Measurements from ENCODE around the gene C16orf86.

C16orf86 gene

DNA sequence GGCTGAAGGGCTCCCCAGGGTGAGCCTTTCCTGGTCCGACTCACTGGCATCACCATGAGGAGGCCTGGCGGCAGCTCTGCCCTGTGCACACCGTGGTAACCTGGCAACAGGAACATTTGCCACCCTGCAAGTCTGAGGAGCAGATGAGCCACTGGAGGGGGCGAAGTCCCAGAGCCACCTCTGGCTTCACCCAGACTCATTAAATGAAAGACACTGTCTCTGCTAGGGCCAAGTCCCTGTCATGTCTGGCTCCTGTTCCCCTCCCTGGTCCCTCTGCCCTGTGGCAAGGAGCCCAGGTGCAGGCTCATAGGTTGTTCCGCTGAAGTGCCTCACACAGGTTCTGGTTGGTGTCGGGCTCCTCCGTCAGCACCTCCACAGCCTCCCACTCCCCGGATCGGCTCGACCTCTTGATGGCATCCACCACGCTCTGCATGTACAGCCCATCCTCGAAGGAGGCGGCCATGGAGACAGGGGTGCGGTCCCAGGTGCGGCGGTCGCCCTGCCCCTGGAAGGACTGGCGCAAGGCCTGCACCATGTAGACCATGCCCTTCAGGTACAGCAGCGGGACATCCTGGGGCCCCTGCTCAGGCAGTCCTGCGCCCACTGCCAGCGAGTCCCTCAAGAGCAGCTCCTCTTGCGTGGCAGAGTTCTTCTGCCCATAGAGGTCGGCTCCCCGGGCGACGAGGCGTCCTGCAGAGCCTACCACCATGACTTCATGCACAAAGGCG is 8.4 kb downstream of the C16orf86 start:
- no peak for TF ChIP-seq Cebpa-rat (IDR thresholded peaks at IDR 0.05)
- H3K9ac ChIP-seq, result peak overlapping the region in 10 of 11 experiments; percentile 38 to 70 (median 64); a peak in 15 of 22 replicates

DNA sequence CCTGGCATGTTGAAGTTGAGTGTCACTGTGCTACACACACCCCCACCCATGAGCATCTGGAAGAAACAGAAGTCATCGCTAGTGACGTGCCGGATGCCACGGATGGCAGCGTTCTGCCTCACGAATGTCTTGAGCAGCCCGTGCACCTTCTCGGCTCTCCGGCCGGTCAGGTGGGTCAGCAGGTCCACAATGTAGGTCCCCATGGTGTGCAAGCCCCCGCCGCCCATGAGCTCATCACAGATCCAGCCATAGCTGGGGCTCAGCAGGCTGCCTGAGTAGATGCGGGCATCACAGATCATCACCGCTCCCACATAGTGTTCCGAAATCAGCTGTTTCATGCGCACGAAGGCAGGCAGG is 8.9 kb downstream of the C16orf86 start:
- no peak for TF ChIP-seq Cebpa-rat (IDR thresholded peaks at IDR 0.05)
- no peaks in the 10 kb centered on the region for H3K9me3 ChIP-seq (replicated peaks in 1 of 11)
- peaks cover 7 to 34% (median 20%) of the 10 kb centered on the region in 11 experiments; a peak in 20 of 22 replicates for H3K36me3 ChIP-seq
- H3K4me3 ChIP-seq, result no peak overlapping the region
- peaks cover 38 to 57% (median 49%) of the 10 kb centered on the region in 10 experiments for H3K4me1 ChIP-seq
- no peaks in the 10 kb centered on the region for H3K27me3 ChIP-seq
- H3K4me2 ChIP-seq, result peak overlapping the region in 2 of 11 experiments; percentile 81 to 86; a peak in 3 of 22 replicates
- H3K9ac ChIP-seq, result no peak overlapping the region
- H4K20me1 ChIP-seq, result peaks cover 0 to 8% (median 0%) of the 10 kb centered on the region in 11 experiments; a peak in 1 of 22 replicates
- no peak overlapping the region for H3K27ac ChIP-seq

More for the DNA sequence above, 8.4 kb downstream of the C16orf86 start:
- Histone ChIP-seq H3K4me2 (peak overlapping the region; percentile 66 to 86 (median 80)), H3K9me3 (replicated peaks in 1 of 11) (no peaks in the 10 kb centered on the region), H3K36me3 (peaks cover 2 to 28% (median 15%) of the 10 kb centered on the region in 11 experiments; a peak in 18 of 22 replicates), H3K4me1 (peaks cover 38 to 57% (median 49%) of the 10 kb centered on the region in 10 experiments), H4K20me1 (peaks cover 0 to 8% (median 0%) of the 10 kb centered on the region in 11 experiments; a peak in 1 of 22 replicates), H3K4me3 (no peak overlapping the region), H3K27ac (peak overlapping the region; percentile 45 to 80 (median 72); a peak in 19 of 22 replicates), H3K27me3 (no peaks in the 10 kb centered on the region)

DNA sequence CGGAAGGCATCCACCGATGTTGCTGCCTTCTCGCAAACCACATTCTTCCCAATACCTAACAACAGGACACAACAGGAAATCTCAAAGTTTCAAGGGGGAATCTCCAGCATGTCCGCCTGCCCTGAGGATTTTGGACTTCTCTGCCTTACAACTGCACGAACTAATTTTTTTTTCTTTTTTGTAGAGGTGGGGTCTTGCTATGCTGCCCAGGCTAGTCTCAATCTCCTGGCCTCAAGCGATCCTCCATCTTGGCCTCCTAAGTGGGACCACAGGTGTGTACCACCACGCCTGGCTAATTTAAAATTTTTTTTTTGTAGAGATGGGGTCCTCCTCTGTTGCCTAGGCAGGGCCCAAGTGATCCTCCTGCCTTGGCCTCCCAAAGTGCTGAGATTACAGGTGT is 9.4 kb downstream of the C16orf86 start:
- Histone ChIP-seq H3K9ac (no peak overlapping the region), H3K9me3 (replicated peaks in 1 of 11) (no peaks in the 10 kb centered on the region), H3K4me2 (no peak overlapping the region), H3K27ac (no peak overlapping the region), H3K27me3 (no peaks in the 10 kb centered on the region), H3K36me3 (peaks cover 11 to 38% (median 23%) of the 10 kb centered on the region in 11 experiments), H3K4me1 (peaks cover 38 to 57% (median 49%) of the 10 kb centered on the region in 10 experiments), H4K20me1 (peaks cover 0 to 11% (median 0%) of the 10 kb centered on the region in 11 experiments; a peak in 1 of 22 replicates), H3K4me3 (no peak overlapping the region)
- TF ChIP-seq Cebpa-rat (IDR thresholded peaks at IDR 0.05), result no peak

DNA sequence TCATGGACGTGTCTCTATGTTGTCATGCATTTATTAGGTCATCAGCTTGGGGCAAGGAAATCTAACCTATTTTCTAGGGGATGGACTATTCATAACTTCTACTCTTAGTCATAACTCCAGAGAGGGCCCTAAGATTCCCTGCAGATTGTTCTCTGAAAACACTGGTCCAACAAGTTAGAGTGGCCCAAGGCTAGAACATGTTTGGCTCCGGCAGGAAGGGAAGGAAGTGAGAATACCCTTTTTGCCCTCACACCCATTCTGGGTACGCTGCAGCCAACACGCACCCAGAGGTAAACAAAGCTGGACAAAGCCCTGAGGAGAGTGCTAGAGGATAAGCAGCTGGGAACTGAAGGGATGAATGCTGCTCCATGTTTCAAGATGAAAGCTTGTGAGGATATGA is 9.9 kb downstream of the C16orf86 start:
- Histone ChIP-seq H4K20me1 (peaks cover 0 to 15% (median 0%) of the 10 kb centered on the region in 11 experiments; a peak in 1 of 22 replicates), H3K4me1 (peaks cover 38 to 57% (median 49%) of the 10 kb centered on the region in 10 experiments), H3K27ac (no peak overlapping the region), H3K27me3 (no peaks in the 10 kb centered on the region), H3K36me3 (peaks cover 15 to 44% (median 28%) of the 10 kb centered on the region in 11 experiments), H3K9ac (no peak overlapping the region), H3K9me3 (replicated peaks in 1 of 11) (no peaks in the 10 kb centered on the region), H3K4me3 (no peak overlapping the region), H3K4me2 (peak overlapping the region in 10 of 11 experiments; percentile 1 to 67 (median 40); a peak in 14 of 22 replicates)
- TF ChIP-seq Cebpa-rat (IDR thresholded peaks at IDR 0.05), result no peak

DNA sequence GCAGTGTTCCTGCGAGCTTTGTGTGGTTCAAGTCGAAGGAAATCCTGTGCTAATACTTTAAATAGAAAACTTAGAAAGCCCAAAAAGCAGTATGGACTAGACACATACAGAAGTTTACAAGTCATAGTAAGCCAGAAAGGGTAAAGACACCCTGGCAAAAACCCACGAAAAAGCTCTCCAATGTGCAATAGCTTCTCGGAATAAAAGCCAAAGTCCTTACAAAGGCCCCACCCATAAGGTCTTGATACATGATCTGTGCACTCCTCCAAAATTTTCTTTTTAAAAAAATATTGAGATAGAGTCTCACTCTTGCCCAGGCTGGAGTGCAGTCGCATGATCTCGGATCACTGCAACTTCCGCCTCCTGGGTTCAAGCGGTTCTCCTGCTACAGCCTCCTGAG is 10.3 kb downstream of the C16orf86 start:
- Histone ChIP-seq H3K27ac (no peak overlapping the region), H3K4me1 (peaks cover 38 to 57% (median 49%) of the 10 kb centered on the region in 10 experiments), H4K20me1 (peaks cover 0 to 15% (median 0%) of the 10 kb centered on the region in 11 experiments; a peak in 1 of 22 replicates), H3K36me3 (peaks cover 15 to 48% (median 30%) of the 10 kb centered on the region in 11 experiments), H3K27me3 (no peaks in the 10 kb centered on the region), H3K4me3 (no peak overlapping the region), H3K4me2 (peak overlapping the region in 10 of 11 experiments; percentile 1 to 67 (median 44); a peak in 15 of 22 replicates), H3K9ac (no peak overlapping the region), H3K9me3 (replicated peaks in 1 of 11) (no peaks in the 10 kb centered on the region)
- TF ChIP-seq Cebpa-rat (IDR thresholded peaks at IDR 0.05), result no peak

DNA sequence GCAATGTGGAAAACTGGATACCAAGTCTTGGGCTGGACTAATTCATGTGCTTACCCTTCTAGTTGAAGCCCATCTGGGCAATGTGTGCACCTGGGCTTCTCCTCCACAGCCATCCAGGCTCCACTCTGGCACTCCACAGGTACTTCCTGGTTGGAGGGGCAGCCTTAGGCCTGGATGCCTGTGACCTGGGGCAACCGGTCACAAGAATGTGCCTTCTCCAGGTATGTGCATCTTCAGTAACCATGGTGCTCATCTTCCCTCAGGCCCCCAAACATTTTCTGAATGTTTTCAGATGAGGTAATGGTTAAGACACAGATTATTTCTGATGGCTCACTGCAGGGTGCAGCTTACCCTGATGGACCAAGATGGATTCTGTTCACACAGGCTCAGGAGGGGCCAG is 11.1 kb downstream of the C16orf86 start:
- Histone ChIP-seq H4K20me1 (peaks cover 0 to 15% (median 0%) of the 10 kb centered on the region in 11 experiments; a peak in 1 of 22 replicates), H3K4me2 (peak overlapping the region in 8 of 11 experiments; percentile 14 to 67 (median 46); a peak in 14 of 22 replicates), H3K9ac (no peak overlapping the region), H3K4me3 (no peak overlapping the region), H3K27me3 (no peaks in the 10 kb centered on the region), H3K27ac (no peak overlapping the region), H3K4me1 (peaks cover 32 to 53% (median 46%) of the 10 kb centered on the region in 10 experiments), H3K36me3 (peaks cover 21 to 55% (median 34%) of the 10 kb centered on the region in 11 experiments), H3K9me3 (replicated peaks in 1 of 11) (no peaks in the 10 kb centered on the region)
- no peak for TF ChIP-seq Cebpa-rat (IDR thresholded peaks at IDR 0.05)

DNA sequence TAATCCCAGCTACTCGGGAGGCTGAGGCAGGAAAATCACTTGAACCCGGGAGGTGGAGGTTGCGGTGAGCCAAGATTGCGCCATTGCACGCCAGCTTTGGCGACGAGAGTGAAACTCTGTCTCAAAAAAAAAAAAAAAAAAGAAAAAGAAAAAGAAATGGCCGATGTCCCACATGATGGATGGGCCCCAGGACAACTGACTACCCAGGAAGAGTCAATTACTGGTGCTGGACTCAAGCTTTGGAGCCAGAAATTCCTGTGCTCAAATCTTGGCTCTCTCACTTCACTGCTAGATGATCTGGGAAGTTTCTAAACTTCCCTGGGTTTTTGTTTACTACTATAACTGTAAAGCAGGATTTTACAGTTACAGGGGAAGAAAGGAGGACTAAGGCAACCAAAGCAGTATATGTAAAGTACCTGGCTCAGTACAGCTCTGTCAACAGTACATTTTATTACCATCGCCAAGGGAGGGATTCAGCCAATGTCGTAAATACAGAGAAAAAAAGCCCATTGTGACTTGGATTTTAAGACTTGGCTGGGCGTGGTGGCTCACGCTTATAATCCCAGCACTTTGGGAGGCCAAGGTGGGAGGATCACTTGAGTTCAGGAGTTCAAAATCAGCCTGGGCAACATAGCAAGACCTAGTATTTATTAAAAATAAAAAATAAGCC is 11.9 kb downstream of the C16orf86 start:
- peaks cover 28 to 63% (median 42%) of the 10 kb centered on the region in 11 experiments for H3K36me3 ChIP-seq
- no peak overlapping the region for H3K9ac ChIP-seq
- no peaks in the 10 kb centered on the region for H3K27me3 ChIP-seq
- no peak overlapping the region for H3K4me3 ChIP-seq
- H3K27ac ChIP-seq, result no peak overlapping the region
- H4K20me1 ChIP-seq, result peaks cover 0 to 15% (median 0%) of the 10 kb centered on the region in 11 experiments; a peak in 1 of 22 replicates
- peaks cover 24 to 45% (median 38%) of the 10 kb centered on the region in 10 experiments for H3K4me1 ChIP-seq
- TF ChIP-seq Cebpa-rat (IDR thresholded peaks at IDR 0.05), result no peak
- no peaks in the 10 kb centered on the region for H3K9me3 ChIP-seq (replicated peaks in 1 of 11)
- H3K4me2 ChIP-seq, result no peak overlapping the region

DNA sequence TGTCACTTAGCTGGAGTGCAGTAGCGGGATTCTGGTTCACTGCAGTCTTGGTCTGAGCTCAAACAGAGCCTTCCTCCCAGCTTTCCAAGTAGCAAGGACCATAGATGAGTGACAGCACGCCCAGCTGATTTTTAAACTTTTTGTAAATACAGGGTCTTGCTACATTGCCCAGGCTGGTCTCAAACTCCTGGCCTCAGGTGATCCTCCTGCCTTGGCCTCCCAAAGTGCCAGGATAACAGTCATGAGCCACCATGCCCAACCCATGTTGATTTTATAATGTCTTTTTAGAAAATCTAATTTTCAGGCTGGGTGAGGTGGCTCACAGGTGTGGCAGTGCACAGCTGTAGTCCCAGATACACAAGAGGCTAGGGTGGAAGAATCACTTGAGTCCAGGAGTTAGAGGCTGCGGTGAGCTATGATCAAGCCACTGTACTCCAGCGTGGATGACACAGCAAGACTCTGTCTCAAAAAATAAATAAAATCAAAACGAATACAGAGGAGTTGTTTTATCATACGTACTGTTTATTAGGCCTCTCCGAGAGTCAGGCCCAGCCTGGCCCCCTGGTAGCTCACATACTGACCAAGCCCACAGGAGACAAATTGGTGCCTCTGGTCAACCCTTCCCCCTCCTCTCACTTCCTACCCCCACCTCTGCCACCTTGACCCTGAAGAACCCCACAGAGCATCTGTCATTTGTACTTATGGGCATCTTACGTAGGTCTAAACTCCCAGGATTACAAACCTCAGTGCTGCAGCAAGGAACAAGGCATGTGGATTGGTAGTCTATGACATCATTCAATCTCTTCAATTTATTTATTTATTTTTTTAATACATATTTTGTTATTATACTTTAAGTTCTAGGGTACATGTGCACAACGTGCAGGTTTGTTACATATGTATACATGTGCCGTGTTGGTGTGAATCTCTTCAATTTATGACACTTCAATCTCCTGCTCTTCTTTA is 13.6 kb downstream of the C16orf86 start:
- H3K9ac ChIP-seq, result no peak overlapping the region
- no peak overlapping the region for H3K27ac ChIP-seq
- H3K36me3 ChIP-seq, result peaks cover 40 to 76% (median 59%) of the 10 kb centered on the region in 11 experiments
- no peaks in the 10 kb centered on the region for H3K9me3 ChIP-seq (replicated peaks in 1 of 11)
- H3K4me2 ChIP-seq, result no peak overlapping the region
- no peak overlapping the region for H3K4me3 ChIP-seq
- no peaks in the 10 kb centered on the region for H3K27me3 ChIP-seq
- no peak for TF ChIP-seq Cebpa-rat (IDR thresholded peaks at IDR 0.05)
- H3K4me1 ChIP-seq, result peaks cover 11 to 34% (median 24%) of the 10 kb centered on the region in 10 experiments; a peak in 19 of 20 replicates
- H4K20me1 ChIP-seq, result peaks cover 0 to 19% (median 0%) of the 10 kb centered on the region in 11 experiments; a peak in 6 of 22 replicates

All from BLaER1 treated with 17β-estradiol and CSF1 and Interleukin-3, amounts not matched to agents 10 nM and 100 nM (cell line).